ENCODE data around the gene CD7. TPM values are rescaled to one million over a fixed set of nuclear protein-coding genes. Genes with fewer than 3 reads are reported as not detected.

The CD7 gene
- total RNA-seq, 1 donor from 2014 or later, result 7.1 TPM

GRCh38 chr17:82276938-82277337 is 40.5 kb downstream of the CD7 start:
- ATAC-seq, result no peak
- intact Hi-C loops (cut with DNase I), result no loop called here
- peaks cover 27% of the 10 kb centered on the region for H3K4me1 ChIP-seq
- no peaks in the 10 kb centered on the region for H3K9me3 ChIP-seq
- no peak for DNase-seq
- H3K27ac ChIP-seq, result no peak overlapping the region
- peaks cover 7% of the 10 kb centered on the region for H3K36me3 ChIP-seq
- TF ChIP-seq CTCF (IDR thresholded peaks at IDR 0.05), result no peak
- no peak overlapping the region for H3K4me3 ChIP-seq
- no peaks in the 10 kb centered on the region for H3K27me3 ChIP-seq (ENCODE audit: low read depth)

- Histone ChIP-seq H3K27ac (no peak overlapping the region), H3K9me3 (no peaks in the 10 kb centered on the region), H3K4me3 (no peak overlapping the region), H3K4me1 (peaks cover 33% of the 10 kb centered on the region), H3K36me3 (peaks cover 23% of the 10 kb centered on the region), H3K27me3 (ENCODE audit: low read depth) (no peaks in the 10 kb centered on the region)
- no peak for TF ChIP-seq CTCF (IDR thresholded peaks at IDR 0.05)
- no peak for ATAC-seq
- intact Hi-C loops (cut with DNase I), result no loop called here
- no peak for DNase-seq
These were observed 42.1 kb downstream of the CD7 start for GRCh38 chr17:82275326-82275725.

GRCh38 chr17:82274134-82275020 is 43.0 kb downstream of the CD7 start:
- no peaks in the 10 kb centered on the region for H3K27me3 ChIP-seq (ENCODE audit: low read depth)
- ATAC-seq (no peak), DNase-seq (no peak)
- TF ChIP-seq CTCF (IDR thresholded peaks at IDR 0.05), result no peak
- H3K27ac ChIP-seq, result peak overlapping the region; percentile 99
- H3K4me1 ChIP-seq, result peaks cover 42% of the 10 kb centered on the region
- intact Hi-C loops (cut with DNase I), result no loop called here
- H3K36me3 ChIP-seq, result peaks cover 33% of the 10 kb centered on the region
- peak overlapping the region; percentile 92 for H3K4me3 ChIP-seq
- no peaks in the 10 kb centered on the region for H3K9me3 ChIP-seq

- Histone ChIP-seq H3K9me3 (no peaks in the 10 kb centered on the region), H3K4me3 (peak within 1 kb of the TSS; percentile 92), H3K36me3 (peaks cover 41% of the 10 kb centered on the region), H3K27me3 (ENCODE audit: low read depth) (no peaks in the 10 kb centered on the region), H3K27ac (peak within 1 kb of the TSS; percentile 99), H3K4me1 (peaks cover 51% of the 10 kb centered on the region)
- TF ChIP-seq CTCF (IDR thresholded peaks at IDR 0.05), result no peak
- ATAC-seq, result peak; percentile 94 to 96
- peak; percentile 94 for DNase-seq
- intact Hi-C loops (cut with DNase I), result no loop called here
These were observed 43.9 kb downstream of the CD7 start, which contains the start of gene CSNK1D for GRCh38 chr17:82273327-82274133. Gene CSNK1D, minus strand, starts transcription at chr17:82273700. Its CDS starts 319 bp downstream, at chr17:82273381.

- intact Hi-C loops (cut with DNase I), result no loop called here
- TF ChIP-seq CTCF (IDR thresholded peaks at IDR 0.05), result no peak
- Histone ChIP-seq H3K4me3 (peak overlapping the region; percentile 92), H3K9me3 (no peaks in the 10 kb centered on the region), H3K4me1 (peaks cover 59% of the 10 kb centered on the region), H3K36me3 (peaks cover 43% of the 10 kb centered on the region), H3K27me3 (ENCODE audit: low read depth) (no peaks in the 10 kb centered on the region), H3K27ac (peak overlapping the region; percentile 99)
- DNase-seq (peak; percentile 73), ATAC-seq (peak; percentile 52 to 59)
These were observed 44.7 kb downstream of the CD7 start for GRCh38 chr17:82272495-82273326.
